SK-N-MC (cell line): ENCODE results near the gene MVK.

Source experiments
- EZH2 ChIP-seq: fragments of 200-600 bp; sonication (generic); IDR thresholded peaks from one replicate; pipeline ENCODE4 v1.6.1; 2017; ENCODE audit warnings: antibody characterized with exemption
- FOXP2 ChIP-seq: optimal IDR thresholded peaks from 2 replicates; pipeline ENCODE3; 2011; ENCODE audit warnings: mild to moderate bottlenecking, moderate library complexity; ENCODE audit not compliant: insufficient read depth; ENCODE audit errors: extremely low read length, control extremely low read depth
- POLR2AphosphoS5 ChIP-seq: IDR thresholded peaks from 2 replicates; pipeline ENCODE4 v1.6.1; 2012; ENCODE audit warnings: mild to moderate bottlenecking, low read depth, low read length, borderline replicate concordance

DNA sequence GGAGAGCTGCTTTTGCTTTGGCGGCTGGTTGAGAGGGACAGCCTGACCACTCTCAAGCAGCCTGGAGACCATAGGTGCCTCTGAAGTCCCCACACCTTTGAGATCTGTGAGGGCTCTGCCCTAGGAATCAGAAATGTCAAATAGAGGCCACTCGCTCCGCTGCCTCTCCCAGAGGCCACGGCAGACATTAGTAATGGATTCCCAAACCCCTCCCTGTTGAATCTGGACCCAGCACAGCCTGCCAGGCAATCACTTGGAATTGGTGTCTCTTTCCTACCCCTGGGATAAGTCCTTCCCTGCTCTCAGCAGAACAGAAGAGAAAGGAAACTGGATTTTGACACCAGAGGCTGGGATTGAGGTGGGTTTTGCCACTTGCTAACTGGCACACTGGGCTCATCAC is 25.3 kb upstream of the MVK start:
- TF ChIP-seq EZH2 (no peak), POLR2AphosphoS5 (no peak), FOXP2 (no peak)
